Uterus (tissue), 2 donors: ENCODE results near the gene CST9.

ENCODE experiments used
- CTCF ChIP-seq, 4 experiments: fragments of 200-600 bp in 2 of 4; fragments of 450-650 bp in 2 of 4; sonication (generic) in 2 of 4; IDR thresholded peaks; one replicate each; pipeline ENCODE4 v1.5.1; 2016 to 2019; ENCODE audit warnings: antibody characterized with exemption in 4 of 4, mild to moderate bottlenecking in 2 of 4, moderate library complexity in 1 of 4
- POLR2A ChIP-seq, 2 donors: fragments of 450-650 bp; IDR thresholded peaks; one replicate each; pipeline ENCODE4 v1.6.1; 2016; ENCODE audit warnings: antibody characterized with exemption in 2 of 2, mild to moderate bottlenecking in 1 of 2, moderate library complexity in 1 of 2

GRCh38 chr20:23630392-23630849 is 24.7 kb upstream of the CST9 start:
- TF ChIP-seq CTCF (IDR thresholded peaks at IDR 0.05) (no peak), POLR2A (IDR thresholded peaks at IDR 0.05) (no peak)
